Renal pelvis (tissue), 4 donors: ENCODE measurements around the gene SPI1. TPM values are rescaled to one million over a fixed set of nuclear protein-coding genes. Genes with fewer than 3 reads are reported as not detected.
"Not testable (repeated sequence)": the region's sequence is repeated elsewhere in the genome, so short reads cannot be mapped to it uniquely, and the experiment has no call there.

Source experiments
- DNase-seq: peaks from one replicate; pipeline ENCODE4 v3.0.0-alpha.2; 2013
- polyA plus RNA-seq, 3 donors: library from polyadenylated mRNA; unstranded; fragments of 120-200 nt; gene quantifications; one replicate each; pipeline ENCODE4 v1.2.1, GENCODE V29; 2013; ENCODE audit not compliant: insufficient read length in 3 of 3

SPI1 gene
- polyA plus RNA-seq, 3 donors = 3.7 to 5.7 (median 4.6) TPM

GRCh38 chr11:47342036-47342803, 36.1 kb downstream of the SPI1 start:
- no peak for DNase-seq

GRCh38 chr11:47340980-47341775, 37.2 kb downstream of the SPI1 start:
- DNase-seq = no peak

- DNase-seq = no peak
These were observed 38.3 kb downstream of the SPI1 start for GRCh38 chr11:47340010-47340409.

- DNase-seq = no peak
These were observed 39.7 kb downstream of the SPI1 start for GRCh38 chr11:47338396-47339241.

- DNase-seq = no peak
These were observed 41.0 kb downstream of the SPI1 start for GRCh38 chr11:47337229-47337924.

GRCh38 chr11:47336595-47336994, 41.8 kb downstream of the SPI1 start:
- DNase-seq = no peak

GRCh38 chr11:47335733-47336132, 42.6 kb downstream of the SPI1 start:
- no peak for DNase-seq

- DNase-seq = not testable (repeated sequence)
These were observed 43.5 kb downstream of the SPI1 start for GRCh38 chr11:47334699-47335411.

GRCh38 chr11:47333886-47334443, 44.4 kb downstream of the SPI1 start:
- no peak for DNase-seq

GRCh38 chr11:47333526-47333845, 44.9 kb downstream of the SPI1 start:
- DNase-seq = no peak

GRCh38 chr11:47332791-47333525, 45.4 kb downstream of the SPI1 start:
- DNase-seq = no peak

GRCh38 chr11:47332303-47332711, 46.0 kb downstream of the SPI1 start:
- no peak for DNase-seq

- no peak for DNase-seq
These were observed 46.7 kb downstream of the SPI1 start for GRCh38 chr11:47331454-47332302.

- peak; percentile 9 for DNase-seq
These were observed 48.1 kb downstream of the SPI1 start for GRCh38 chr11:47329987-47330931.

GRCh38 chr11:47329431-47329986, 48.8 kb downstream of the SPI1 start:
- no peak for DNase-seq

GRCh38 chr11:47328449-47329390, 49.6 kb downstream of the SPI1 start:
- no peak for DNase-seq
